OCI-LY3 (cell line): ENCODE data around the gene OSBPL3.

Experiments
- H2AFZ ChIP-seq: fragments of 200-600, 300-600 bp; shearing (Covaris generic); 2 replicates; pipeline ENCODE4 v1.6.0; 2014; ENCODE audit warnings: antibody characterized with exemption, low read depth, low read length
- H3K27ac ChIP-seq: fragments of 200-600, 300-600 bp; sonication (generic); 2 replicates; pipeline ENCODE4 v1.5.1; 2014; ENCODE audit warnings: mild to moderate bottlenecking, low read length, moderate library complexity, mixed read lengths
- H3K27me3 ChIP-seq: fragments of 200-600, 300-600 bp; sonication (generic); 2 replicates; pipeline ENCODE4 v1.6.1; 2014; ENCODE audit warnings: low read depth, low read length, mixed read lengths
- H3K36me3 ChIP-seq: fragments of 200-600, 300-600 bp; sonication (generic); replicated peaks from 2 replicates; pipeline ENCODE3; 2014; ENCODE audit warnings: low read depth, low read length, mixed read lengths
- H3K4me1 ChIP-seq: fragments of 300-600, 200-600 bp; sonication (generic); 2 replicates; pipeline ENCODE4 v1.6.1; 2014; ENCODE audit warnings: low read length, mixed read lengths
- H3K4me2 ChIP-seq: fragments of 200-600, 300-600 bp; sonication (generic); 2 replicates; pipeline ENCODE4 v1.6.1; 2014; ENCODE audit warnings: low read length, mixed read lengths
- H3K4me3 ChIP-seq: fragments of 300-600, 200-600 bp; sonication (generic); 2 replicates; pipeline ENCODE4 v1.5.1; 2014; ENCODE audit warnings: antibody characterized with exemption, mild to moderate bottlenecking, low read length, moderate library complexity
- H3K79me2 ChIP-seq: fragments of 300-600, 200-600 bp; shearing (Covaris generic); 2 replicates; pipeline ENCODE4 v1.6.1; 2014; ENCODE audit warnings: mild to moderate bottlenecking, low read length, mixed read lengths
- H3K9ac ChIP-seq: fragments of 300-600, 200-600 bp; shearing (Covaris generic); 2 replicates; pipeline ENCODE4 v1.6.0; 2014; ENCODE audit warnings: mild to moderate bottlenecking, low read length, moderate library complexity
- H3K9me3 ChIP-seq: fragments of 200-600, 300-600 bp; shearing (Covaris generic); 2 replicates; pipeline ENCODE4 v1.6.1; 2014; ENCODE audit warnings: low read length, mixed read lengths; ENCODE audit not compliant: insufficient read depth
- H4K20me1 ChIP-seq: fragments of 200-600, 300-600 bp; sonication (generic); 2 replicates; pipeline ENCODE4 v1.6.1; 2016; ENCODE audit warnings: low read length, mixed read lengths; ENCODE audit not compliant: insufficient read depth
- CTCF ChIP-seq: fragments of 200-600, 300-600 bp; sonication (generic); IDR thresholded peaks from 2 replicates; pipeline ENCODE4 v1.5.1; 2014; ENCODE audit warnings: antibody characterized with exemption, low read length, low read depth
- EZH2phosphoT487 ChIP-seq: fragments of 200-600 bp; shearing (Covaris generic); IDR thresholded peaks from 2 replicates; pipeline ENCODE4 v1.6.1; 2018; ENCODE audit warnings: antibody characterized with exemption, mixed run types, low read depth

Gene OSBPL3

GRCh38 chr7:24932815-24933214, 47.2 kb downstream of the OSBPL3 start:
- Histone ChIP-seq H3K9me3 (no peaks in the 10 kb centered on the region), H2AFZ (no peak overlapping the region), H3K27ac (no peak overlapping the region), H3K4me2 (peak overlapping the region; percentile 55), H3K4me1 (peaks cover 12% of the 10 kb centered on the region), H4K20me1 (no peaks in the 10 kb centered on the region), H3K79me2 (no peaks in the 10 kb centered on the region), H3K4me3 (peak overlapping the region; percentile 37; the same call in 1 of the 2 replicates), H3K36me3 (no peaks in the 10 kb centered on the region), H3K9ac (no peak overlapping the region), H3K27me3 (no peaks in the 10 kb centered on the region)
- TF ChIP-seq CTCF, result no peak
- no peak for TF ChIP-seq EZH2phosphoT487

GRCh38 chr7:24932389-24932788, 47.6 kb downstream of the OSBPL3 start:
- TF ChIP-seq EZH2phosphoT487, result no peak
- TF ChIP-seq CTCF, result no peak
- no peaks in the 10 kb centered on the region for H3K9me3 ChIP-seq
- no peaks in the 10 kb centered on the region for H3K36me3 ChIP-seq
- no peak overlapping the region for H2AFZ ChIP-seq
- H3K27me3 ChIP-seq, result no peaks in the 10 kb centered on the region
- H3K4me2 ChIP-seq, result peak overlapping the region; percentile 55
- H4K20me1 ChIP-seq, result no peaks in the 10 kb centered on the region
- H3K9ac ChIP-seq, result no peak overlapping the region
- H3K4me3 ChIP-seq, result 0 out of 2 replicates have a peak overlapping the region, but pooled peaks have one; percentile 37
- H3K27ac ChIP-seq, result no peak overlapping the region
- peaks cover 12% of the 10 kb centered on the region for H3K4me1 ChIP-seq
- H3K79me2 ChIP-seq, result no peaks in the 10 kb centered on the region

GRCh38 chr7:24931844-24932243, 48.1 kb downstream of the OSBPL3 start:
- H3K4me2 ChIP-seq, result no peak overlapping the region
- no peaks in the 10 kb centered on the region for H3K9me3 ChIP-seq
- no peaks in the 10 kb centered on the region for H4K20me1 ChIP-seq
- TF ChIP-seq CTCF, result no peak
- TF ChIP-seq EZH2phosphoT487, result no peak
- H3K36me3 ChIP-seq, result no peaks in the 10 kb centered on the region
- H3K27ac ChIP-seq, result no peak overlapping the region
- H3K79me2 ChIP-seq, result no peaks in the 10 kb centered on the region
- peaks cover 12% of the 10 kb centered on the region for H3K4me1 ChIP-seq
- H3K4me3 ChIP-seq, result no peak overlapping the region
- no peak overlapping the region for H3K9ac ChIP-seq
- no peak overlapping the region for H2AFZ ChIP-seq
- no peaks in the 10 kb centered on the region for H3K27me3 ChIP-seq

- H3K27ac ChIP-seq, result no peak overlapping the region
- no peak overlapping the region for H3K9ac ChIP-seq
- no peaks in the 10 kb centered on the region for H3K27me3 ChIP-seq
- H3K4me3 ChIP-seq, result no peak overlapping the region
- H4K20me1 ChIP-seq, result no peaks in the 10 kb centered on the region
- no peaks in the 10 kb centered on the region for H3K79me2 ChIP-seq
- TF ChIP-seq EZH2phosphoT487, result no peak
- TF ChIP-seq CTCF, result no peak
- H3K4me2 ChIP-seq, result no peak overlapping the region
- no peaks in the 10 kb centered on the region for H3K36me3 ChIP-seq
- H3K9me3 ChIP-seq, result no peaks in the 10 kb centered on the region
- H2AFZ ChIP-seq, result no peak overlapping the region
- H3K4me1 ChIP-seq, result peaks cover 12% of the 10 kb centered on the region
Measured at GRCh38 chr7:24930856-24931255, 49.1 kb downstream of the OSBPL3 start.
